Measurements from ENCODE around the gene EHD1.

GRCh38 chr11:64842851-64843685, 35.4 kb downstream of the EHD1 start:
- TF ChIP-seq EZH2phosphoT487 (IDR thresholded peaks at IDR 0.05; ENCODE audit: insufficient read depth, low read depth) (no peak), EZH2 (IDR thresholded peaks at IDR 0.05; ENCODE audit: insufficient read depth, poor library complexity, severe bottlenecking) (no peak)

All from GM23248 (cell line).